ACHN (cell line): Measurements from ENCODE around the gene NINJ1.

Experiments used
- DNase-seq: peaks from one replicate; pipeline ENCODE4 v3.0.0-alpha.2; 2015
- in situ Hi-C: cut with HindIII; loops from 2 replicates; pipeline ENCODE4 v1.10.0; 2017; ENCODE audit warnings: low sequenced_read_pairs, low pct_ligation_motif_present, low pct_unique_long_range_greater_than_20kb

The NINJ1 gene

GRCh38 chr9:93134015-93134739 lies at the start of gene NINJ1:
TSS of gene NINJ1 (minus strand) at chr9:93134251. CDS start at chr9:93134217, 34 bp downstream.
- DNase-seq, result peak; percentile 72
- in situ Hi-C loops, result no loop called here

- DNase-seq, result no peak
- in situ Hi-C loops, result no loop called here
These were observed 49.1 kb upstream of the NINJ1 start for GRCh38 chr9:93183131-93183662.

GRCh38 chr9:93182572-93182971 lies 48.5 kb upstream of the NINJ1 start:
- in situ Hi-C loops, result no loop called here
- DNase-seq, result no peak

GRCh38 chr9:93181672-93182435 lies 47.8 kb upstream of the NINJ1 start:
- DNase-seq, result no peak
- in situ Hi-C loops, result no loop called here

- in situ Hi-C loops, result no loop called here
- DNase-seq, result no peak
These were observed 46.9 kb upstream of the NINJ1 start for GRCh38 chr9:93180938-93181337.

GRCh38 chr9:93178851-93179786 lies 45.1 kb upstream of the NINJ1 start:
- DNase-seq, result no peak
- in situ Hi-C loops, result no loop called here

GRCh38 chr9:93177676-93178075 lies 43.6 kb upstream of the NINJ1 start:
- in situ Hi-C loops, result no loop called here
- no peak for DNase-seq

- in situ Hi-C loops, result no loop called here
- DNase-seq, result no peak
These were observed 40.9 kb upstream of the NINJ1 start for GRCh38 chr9:93174976-93175375.

GRCh38 chr9:93173365-93174051 lies 39.5 kb upstream of the NINJ1 start:
- in situ Hi-C loops, result no loop called here
- no peak for DNase-seq

GRCh38 chr9:93172666-93173364 lies 38.8 kb upstream of the NINJ1 start:
- DNase-seq, result no peak
- in situ Hi-C loops, result no loop called here

GRCh38 chr9:93171261-93171990 lies 37.4 kb upstream of the NINJ1 start:
- in situ Hi-C loops, result no loop called here
- no peak for DNase-seq

- DNase-seq, result no peak
- in situ Hi-C loops, result no loop called here
These were observed 36.5 kb upstream of the NINJ1 start for GRCh38 chr9:93170571-93170970.

- in situ Hi-C loops, result no loop called here
- DNase-seq, result no peak
These were observed 35.4 kb upstream of the NINJ1 start for GRCh38 chr9:93169444-93169843.

GRCh38 chr9:93168581-93168980 lies 34.5 kb upstream of the NINJ1 start:
- no peak for DNase-seq
- in situ Hi-C loops, result no loop called here

- in situ Hi-C loops, result no loop called here
- no peak for DNase-seq
These were observed 33.8 kb upstream of the NINJ1 start for GRCh38 chr9:93167838-93168237.

GRCh38 chr9:93167185-93167584 lies 33.1 kb upstream of the NINJ1 start:
- in situ Hi-C loops, result no loop called here

GRCh38 chr9:93166699-93167098 lies 32.6 kb upstream of the NINJ1 start:
- no peak for DNase-seq
- in situ Hi-C loops, result no loop called here

More at GRCh38 chr9:93167185-93167584, 33.1 kb upstream of the NINJ1 start:
- DNase-seq, result no peak
